ENCODE data around the gene EFS.

EFS gene

DNA sequence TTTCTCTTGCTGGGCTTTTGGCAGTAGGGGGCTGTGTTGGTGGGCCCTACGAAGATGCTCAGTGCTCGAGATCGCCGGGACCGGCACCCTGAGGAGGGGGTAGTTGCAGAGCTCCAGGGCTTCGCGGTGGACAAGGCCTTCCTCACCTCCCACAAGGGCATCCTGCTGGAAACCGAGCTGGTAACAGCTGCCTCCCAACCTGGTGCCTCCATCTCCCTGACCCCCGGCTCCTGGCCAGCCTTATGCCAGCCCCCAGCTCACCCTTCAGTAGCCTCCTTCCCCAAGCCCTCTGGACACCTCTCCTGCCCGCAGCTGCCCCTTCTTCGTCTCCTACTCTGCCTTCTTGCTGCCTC is 12.2 kb upstream of the EFS start:
- Histone ChIP-seq H3K9ac (no peak overlapping the region), H3K9me3 (ENCODE audit: control insufficient read depth, low read length) (no peaks in the 10 kb centered on the region), H3K27me3 (ENCODE audit: control insufficient read depth, insufficient read depth, low read length) (no peaks in the 10 kb centered on the region), H3K36me3 (ENCODE audit: control insufficient read depth, insufficient read depth, low read length) (no peaks in the 10 kb centered on the region), H3K27ac (no peak overlapping the region), H3K4me3 (ENCODE audit: low read depth, low read length) (no peak overlapping the region), H3K79me2 (no peaks in the 10 kb centered on the region), H3K4me2 (ENCODE audit: low read length) (no peak overlapping the region), H3K4me1 (no peaks in the 10 kb centered on the region), H2AFZ (no peak overlapping the region)
- no peak for TF ChIP-seq CTCF (IDR thresholded peaks at IDR 0.05)

GRCh38 chr14:23376482-23377197 is 11.7 kb upstream of the EFS start, which contains the start of gene CMTM5:
CMTM5 (plus strand) TSS chr14:23377046; CDS start chr14:23377252, 206 bp downstream.
- Histone ChIP-seq H3K9ac (no peak within 1 kb of the TSS), H3K4me3 (ENCODE audit: low read depth, low read length) (no peak within 1 kb of the TSS), H3K4me1 (no peaks in the 10 kb centered on the region), H3K4me2 (ENCODE audit: low read length) (no peak within 1 kb of the TSS), H3K27ac (no peak within 1 kb of the TSS), H3K79me2 (no peaks in the 10 kb centered on the region), H3K36me3 (ENCODE audit: control insufficient read depth, insufficient read depth, low read length) (no peaks in the 10 kb centered on the region), H2AFZ (no peak within 1 kb of the TSS), H3K27me3 (ENCODE audit: control insufficient read depth, insufficient read depth, low read length) (no peaks in the 10 kb centered on the region), H3K9me3 (ENCODE audit: control insufficient read depth, low read length) (no peaks in the 10 kb centered on the region)
- TF ChIP-seq CTCF (IDR thresholded peaks at IDR 0.05), result no peak

GRCh38 chr14:23375527-23376251 is 10.7 kb upstream of the EFS start:
- Histone ChIP-seq H2AFZ (no peak overlapping the region), H3K27me3 (ENCODE audit: control insufficient read depth, insufficient read depth, low read length) (no peaks in the 10 kb centered on the region), H3K79me2 (no peaks in the 10 kb centered on the region), H3K4me2 (ENCODE audit: low read length) (no peak overlapping the region), H3K9ac (no peak overlapping the region), H3K4me1 (no peaks in the 10 kb centered on the region), H3K27ac (no peak overlapping the region), H3K36me3 (ENCODE audit: control insufficient read depth, insufficient read depth, low read length) (no peaks in the 10 kb centered on the region), H3K4me3 (ENCODE audit: low read depth, low read length) (no peak overlapping the region), H3K9me3 (ENCODE audit: control insufficient read depth, low read length) (no peaks in the 10 kb centered on the region)
- no peak for TF ChIP-seq CTCF (IDR thresholded peaks at IDR 0.05)

- no peak overlapping the region for H2AFZ ChIP-seq
- no peak for TF ChIP-seq CTCF (IDR thresholded peaks at IDR 0.05)
- H3K4me1 ChIP-seq, result no peaks in the 10 kb centered on the region
- H3K4me3 ChIP-seq (ENCODE audit: low read depth, low read length), result no peak overlapping the region
- no peaks in the 10 kb centered on the region for H3K36me3 ChIP-seq (ENCODE audit: control insufficient read depth, insufficient read depth, low read length)
- H3K27ac ChIP-seq, result no peak overlapping the region
- no peaks in the 10 kb centered on the region for H3K79me2 ChIP-seq
- H3K27me3 ChIP-seq (ENCODE audit: control insufficient read depth, insufficient read depth, low read length), result no peaks in the 10 kb centered on the region
- no peak overlapping the region for H3K9ac ChIP-seq
- no peak overlapping the region for H3K4me2 ChIP-seq (ENCODE audit: low read length)
- H3K9me3 ChIP-seq (ENCODE audit: control insufficient read depth, low read length), result no peaks in the 10 kb centered on the region
Measured at GRCh38 chr14:23373041-23373440, 8.1 kb upstream of the EFS start.

All from parathyroid adenoma (tissue), 2 donors.